ENCODE data around the gene GJA4. TPM values are rescaled to one million over a fixed set of nuclear protein-coding genes. Genes with fewer than 3 reads are reported as not detected.

GJA4 gene
- total RNA-seq, 1 experiment from 2014 or later: not detected

- no peaks in the 10 kb centered on the region for H3K9me3 ChIP-seq
- H3K27me3 ChIP-seq: peaks cover 10% of the 10 kb centered on the region
- peak; percentile 16 for DNase-seq
- peak within 1 kb of the TSS; percentile 14; the same call in 1 of the 2 replicates for H3K4me3 ChIP-seq
- H3K36me3 ChIP-seq: no peaks in the 10 kb centered on the region
Measured at GRCh38 chr1:34781071-34781843, 11.5 kb upstream of the GJA4 start, which contains the start of gene GJB3. GJB3 (plus strand) TSS chr1:34781214; CDS start chr1:34784763, 3,549 bp downstream.

- Histone ChIP-seq H3K4me3 (no peak overlapping the region), H3K27me3 (peaks cover 10% of the 10 kb centered on the region), H3K36me3 (no peaks in the 10 kb centered on the region), H3K9me3 (no peaks in the 10 kb centered on the region)
- no peak for DNase-seq
Measured at GRCh38 chr1:34781844-34782391, 10.9 kb upstream of the GJA4 start.

GRCh38 chr1:34784751-34785221, 8.0 kb upstream of the GJA4 start:
- no peak overlapping the region for H3K4me3 ChIP-seq
- no peaks in the 10 kb centered on the region for H3K36me3 ChIP-seq
- DNase-seq: no peak
- H3K27me3 ChIP-seq: peaks cover 10% of the 10 kb centered on the region
- H3K9me3 ChIP-seq: no peaks in the 10 kb centered on the region

GRCh38 chr1:34785231-34785874, 7.4 kb upstream of the GJA4 start:
- Histone ChIP-seq H3K36me3 (no peaks in the 10 kb centered on the region), H3K27me3 (peaks cover 10% of the 10 kb centered on the region), H3K9me3 (no peaks in the 10 kb centered on the region), H3K4me3 (no peak overlapping the region)
- no peak for DNase-seq

GRCh38 chr1:34785875-34786470, 6.8 kb upstream of the GJA4 start:
- DNase-seq: no peak
- no peaks in the 10 kb centered on the region for H3K9me3 ChIP-seq
- no peak overlapping the region for H3K4me3 ChIP-seq
- H3K36me3 ChIP-seq: no peaks in the 10 kb centered on the region
- H3K27me3 ChIP-seq: peaks cover 10% of the 10 kb centered on the region

GRCh38 chr1:34786521-34787325, 6.1 kb upstream of the GJA4 start:
- DNase-seq: peak; percentile 42
- Histone ChIP-seq H3K9me3 (no peaks in the 10 kb centered on the region), H3K27me3 (peaks cover 4% of the 10 kb centered on the region), H3K4me3 (no peak overlapping the region), H3K36me3 (no peaks in the 10 kb centered on the region)

- no peaks in the 10 kb centered on the region for H3K36me3 ChIP-seq
- no peaks in the 10 kb centered on the region for H3K27me3 ChIP-seq
- H3K4me3 ChIP-seq: no peak overlapping the region
- peak; percentile 44 for DNase-seq
- H3K9me3 ChIP-seq: no peaks in the 10 kb centered on the region
Measured at GRCh38 chr1:34787461-34788420, 5.1 kb upstream of the GJA4 start.

GRCh38 chr1:34790985-34791384, 1.8 kb upstream of the GJA4 start:
- Histone ChIP-seq H3K9me3 (no peaks in the 10 kb centered on the region), H3K36me3 (no peaks in the 10 kb centered on the region), H3K27me3 (no peaks in the 10 kb centered on the region), H3K4me3 (no peak overlapping the region)
- DNase-seq: no peak

- H3K36me3 ChIP-seq: no peaks in the 10 kb centered on the region
- no peak for DNase-seq
- H3K4me3 ChIP-seq: no peak overlapping the region
- H3K27me3 ChIP-seq: no peaks in the 10 kb centered on the region
- no peaks in the 10 kb centered on the region for H3K9me3 ChIP-seq
Measured at GRCh38 chr1:34792424-34792823, 375 bp upstream of the GJA4 start.

- Histone ChIP-seq H3K36me3 (no peaks in the 10 kb centered on the region), H3K4me3 (no peak overlapping the region), H3K27me3 (no peaks in the 10 kb centered on the region), H3K9me3 (no peaks in the 10 kb centered on the region)
- no peak for DNase-seq
Measured at GRCh38 chr1:34794001-34794789, 1.4 kb downstream of the GJA4 start.

- H3K9me3 ChIP-seq: no peaks in the 10 kb centered on the region
- DNase-seq: no peak
- H3K4me3 ChIP-seq: no peak overlapping the region
- H3K27me3 ChIP-seq: no peaks in the 10 kb centered on the region
- H3K36me3 ChIP-seq: no peaks in the 10 kb centered on the region
Measured at GRCh38 chr1:34794790-34795180, 2.0 kb downstream of the GJA4 start.

- DNase-seq: no peak
- H3K36me3 ChIP-seq: no peaks in the 10 kb centered on the region
- no peaks in the 10 kb centered on the region for H3K27me3 ChIP-seq
- no peaks in the 10 kb centered on the region for H3K9me3 ChIP-seq
- no peak overlapping the region for H3K4me3 ChIP-seq
Measured at GRCh38 chr1:34795916-34796315, 3.1 kb downstream of the GJA4 start.

GRCh38 chr1:34796990-34797389, 4.2 kb downstream of the GJA4 start:
- Histone ChIP-seq H3K4me3 (no peak overlapping the region), H3K27me3 (no peaks in the 10 kb centered on the region), H3K9me3 (no peaks in the 10 kb centered on the region), H3K36me3 (no peaks in the 10 kb centered on the region)
- DNase-seq: no peak

GRCh38 chr1:34800214-34800613, 7.4 kb downstream of the GJA4 start:
- Histone ChIP-seq H3K9me3 (peaks cover 8% of the 10 kb centered on the region), H3K27me3 (no peaks in the 10 kb centered on the region), H3K4me3 (no peak overlapping the region), H3K36me3 (no peaks in the 10 kb centered on the region)
- no peak for DNase-seq

- Histone ChIP-seq H3K4me3 (no peak overlapping the region), H3K36me3 (no peaks in the 10 kb centered on the region), H3K27me3 (no peaks in the 10 kb centered on the region), H3K9me3 (peaks cover 8% of the 10 kb centered on the region)
- no peak for DNase-seq
Measured at GRCh38 chr1:34803770-34804169, 11.0 kb downstream of the GJA4 start.
